HG03442 (cell line): ENCODE data around the gene PGBD1.

Experiments used
- ATAC-seq: cut with Tn5 transposase; IDR thresholded peaks from one replicate; pipeline ENCODE4 v1.9.1; 2021; ENCODE audit warnings: mild to moderate bottlenecking, moderate library complexity; ENCODE audit not compliant: unreplicated experiment

PGBD1 gene, protein sequence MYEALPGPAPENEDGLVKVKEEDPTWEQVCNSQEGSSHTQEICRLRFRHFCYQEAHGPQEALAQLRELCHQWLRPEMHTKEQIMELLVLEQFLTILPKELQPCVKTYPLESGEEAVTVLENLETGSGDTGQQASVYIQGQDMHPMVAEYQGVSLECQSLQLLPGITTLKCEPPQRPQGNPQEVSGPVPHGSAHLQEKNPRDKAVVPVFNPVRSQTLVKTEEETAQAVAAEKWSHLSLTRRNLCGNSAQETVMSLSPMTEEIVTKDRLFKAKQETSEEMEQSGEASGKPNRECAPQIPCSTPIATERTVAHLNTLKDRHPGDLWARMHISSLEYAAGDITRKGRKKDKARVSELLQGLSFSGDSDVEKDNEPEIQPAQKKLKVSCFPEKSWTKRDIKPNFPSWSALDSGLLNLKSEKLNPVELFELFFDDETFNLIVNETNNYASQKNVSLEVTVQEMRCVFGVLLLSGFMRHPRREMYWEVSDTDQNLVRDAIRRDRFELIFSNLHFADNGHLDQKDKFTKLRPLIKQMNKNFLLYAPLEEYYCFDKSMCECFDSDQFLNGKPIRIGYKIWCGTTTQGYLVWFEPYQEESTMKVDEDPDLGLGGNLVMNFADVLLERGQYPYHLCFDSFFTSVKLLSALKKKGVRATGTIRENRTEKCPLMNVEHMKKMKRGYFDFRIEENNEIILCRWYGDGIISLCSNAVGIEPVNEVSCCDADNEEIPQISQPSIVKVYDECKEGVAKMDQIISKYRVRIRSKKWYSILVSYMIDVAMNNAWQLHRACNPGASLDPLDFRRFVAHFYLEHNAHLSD

DNA sequence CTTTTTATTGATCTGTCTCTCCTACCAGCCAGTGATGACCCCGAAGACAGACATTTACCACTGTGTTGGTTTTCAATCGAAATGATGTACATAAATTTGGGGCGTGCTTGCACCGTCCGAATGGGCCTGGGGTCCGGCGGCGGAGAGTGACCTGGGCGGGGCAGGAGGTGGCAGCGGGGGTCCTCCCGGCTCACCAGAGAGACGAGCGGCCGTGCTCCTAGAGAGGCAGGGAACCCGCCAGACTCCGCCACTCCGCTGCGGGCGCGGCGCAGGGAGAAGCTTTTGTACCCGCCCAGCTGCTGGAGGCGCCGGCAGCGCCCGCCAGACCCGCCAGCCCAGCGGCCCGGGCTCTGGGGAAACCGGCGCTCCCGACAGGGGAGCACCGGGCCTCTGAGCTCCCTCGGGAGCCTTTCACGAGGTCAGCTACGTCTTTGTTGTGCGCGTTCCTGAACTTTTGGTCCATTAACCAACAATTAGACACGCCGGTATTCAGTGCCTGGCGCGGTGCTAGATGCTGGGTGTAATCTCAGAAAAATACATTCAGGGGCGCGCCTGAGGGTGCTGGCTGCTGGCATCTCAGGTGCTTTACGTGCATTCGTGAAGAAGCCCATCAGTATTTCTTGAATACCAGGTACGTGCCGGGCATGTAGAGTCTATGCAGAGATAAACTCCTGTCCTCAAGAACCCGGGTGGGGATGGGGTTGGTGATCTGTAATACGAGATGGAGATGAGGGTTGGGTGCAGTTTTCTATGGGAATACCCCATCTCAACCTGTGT lies at the start of gene PGBD1:
Gene PGBD1, plus strand, starts transcription at position 285 of the 777 bp plus-strand sequence. CDS start 2,242 bp downstream, outside the sequence.
- ATAC-seq: peak; percentile 87

DNA sequence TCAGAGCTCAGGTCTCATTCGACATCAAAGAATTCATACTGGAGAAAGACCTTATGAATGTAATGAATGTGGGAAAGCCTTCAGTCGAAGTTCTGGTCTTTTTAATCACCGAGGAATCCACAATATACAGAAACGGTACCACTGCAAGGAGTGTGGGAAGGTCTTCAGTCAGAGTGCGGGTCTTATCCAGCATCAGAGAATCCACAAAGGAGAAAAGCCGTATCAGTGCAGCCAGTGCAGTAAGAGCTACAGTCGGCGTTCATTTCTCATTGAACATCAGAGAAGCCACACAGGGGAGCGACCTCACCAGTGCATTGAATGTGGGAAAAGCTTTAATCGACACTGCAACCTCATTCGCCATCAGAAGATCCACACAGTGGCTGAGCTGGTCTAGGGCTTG lies 48.6 kb upstream of the PGBD1 start:
- no peak for ATAC-seq

DNA sequence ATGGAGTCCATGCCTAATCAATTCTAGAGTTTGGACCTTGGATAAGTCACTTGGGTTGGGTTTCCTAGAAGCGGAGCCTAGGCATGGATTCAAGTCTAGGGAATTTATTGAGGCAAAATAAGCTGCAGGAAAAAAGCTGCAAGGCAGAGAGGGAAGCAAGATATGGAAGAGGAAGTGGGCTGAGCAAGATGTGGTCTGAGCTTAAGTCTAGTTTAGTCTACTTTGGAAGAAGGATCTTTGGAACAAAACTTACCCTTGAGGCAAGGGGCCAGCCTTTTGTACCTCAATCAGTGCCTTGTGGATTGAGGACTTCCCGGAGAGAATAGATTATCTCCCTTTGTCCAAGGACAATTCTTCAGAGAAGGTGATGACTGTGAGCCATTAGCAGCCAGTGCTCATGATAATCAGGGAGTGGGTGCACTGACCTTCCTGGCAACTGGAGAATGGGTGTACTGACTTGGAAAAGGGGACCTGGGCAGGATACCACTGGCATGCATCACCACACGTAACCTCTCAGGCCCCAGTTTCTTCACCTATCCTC lies 45.4 kb upstream of the PGBD1 start:
- ATAC-seq: no peak

DNA sequence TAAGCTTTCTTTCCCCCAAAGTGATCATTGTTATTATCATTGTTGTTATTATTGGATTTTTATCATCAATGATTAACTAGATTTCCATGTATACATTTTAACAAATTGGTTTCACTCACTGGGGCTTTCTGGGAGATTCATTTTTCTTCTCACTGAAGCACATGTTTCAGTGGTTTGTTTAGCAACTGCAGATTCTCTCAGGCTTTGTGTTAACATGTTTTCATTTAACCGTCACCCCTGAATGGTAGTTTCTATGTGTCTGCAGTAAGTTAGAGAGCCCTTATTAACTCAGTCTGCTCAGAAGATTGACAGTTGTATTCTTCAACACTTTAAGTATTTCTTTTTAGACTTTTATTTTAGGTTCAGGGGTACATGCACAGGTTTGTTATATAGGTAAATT lies 41.7 kb upstream of the PGBD1 start:
- no peak for ATAC-seq

DNA sequence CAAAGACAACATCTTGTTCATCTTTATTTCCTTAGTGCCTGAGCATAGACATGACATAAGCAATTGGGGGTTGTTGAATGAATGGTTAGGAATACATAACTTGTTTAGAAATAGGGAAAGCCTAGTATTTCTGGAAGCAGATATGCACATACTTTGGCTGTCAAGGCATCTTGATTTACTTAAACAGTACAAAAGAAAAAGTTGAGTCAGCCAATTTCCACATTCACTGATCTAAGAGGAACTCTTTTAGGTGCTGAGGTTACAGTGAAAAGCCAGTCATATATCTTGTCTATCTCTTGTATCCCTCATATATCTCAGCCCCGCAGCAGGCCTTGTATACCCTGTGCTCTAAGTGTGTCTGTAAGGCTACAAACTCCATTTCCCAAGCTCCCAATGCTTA lies 40.9 kb upstream of the PGBD1 start:
- no peak for ATAC-seq

DNA sequence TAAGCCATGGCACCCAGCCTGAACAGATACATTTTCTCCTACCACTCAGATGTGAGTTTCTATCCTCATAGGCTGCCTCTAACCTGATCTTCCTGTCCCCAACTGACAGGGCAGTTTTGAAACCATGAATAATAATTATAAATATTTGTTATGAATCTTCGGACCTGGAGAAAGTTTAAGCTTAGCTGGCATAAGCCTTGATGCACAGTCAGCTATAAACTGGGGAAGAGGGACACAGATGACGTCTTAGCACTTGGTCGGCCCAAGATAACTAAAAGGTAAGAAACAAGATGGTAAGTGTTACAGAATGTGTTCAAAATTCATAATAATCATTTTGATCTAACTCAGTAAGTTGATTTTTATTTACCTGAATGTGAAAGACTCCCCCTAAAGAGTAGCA lies 37.4 kb upstream of the PGBD1 start:
- no peak for ATAC-seq

DNA sequence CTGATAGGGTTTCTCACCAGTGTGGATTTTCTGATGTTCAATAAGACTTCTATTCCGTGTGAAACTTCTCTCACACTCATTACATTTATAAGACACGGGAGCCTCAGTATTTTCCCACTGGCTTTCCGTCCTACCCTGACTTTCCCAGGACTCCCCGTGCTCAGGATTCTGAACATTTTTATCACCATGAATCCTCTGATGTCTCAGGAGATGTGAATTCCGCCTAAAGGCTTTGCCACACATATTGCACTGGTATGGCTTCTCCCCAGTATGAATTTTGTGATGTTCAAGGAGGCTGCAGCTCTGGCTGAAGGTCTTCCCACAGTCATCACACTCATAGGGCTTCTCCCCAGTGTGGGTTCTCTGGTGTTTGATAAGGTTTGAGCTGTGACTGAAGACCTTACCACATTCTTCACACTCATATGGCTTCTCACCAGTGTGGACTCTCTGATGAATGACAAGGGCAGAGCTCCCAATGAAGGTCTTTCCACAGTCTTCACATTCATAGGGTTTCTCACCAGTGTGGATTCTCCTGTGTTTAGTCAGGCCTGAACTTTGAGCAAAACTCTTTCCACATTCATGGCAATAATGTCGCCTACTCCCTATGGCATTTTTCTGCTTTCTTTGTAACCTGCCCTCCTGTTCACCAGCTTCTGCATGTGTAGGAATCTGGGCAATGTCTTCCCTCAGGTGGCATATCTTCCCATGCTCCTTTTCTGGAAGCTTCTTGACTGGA lies 36.0 kb upstream of the PGBD1 start:
- ATAC-seq: no peak

DNA sequence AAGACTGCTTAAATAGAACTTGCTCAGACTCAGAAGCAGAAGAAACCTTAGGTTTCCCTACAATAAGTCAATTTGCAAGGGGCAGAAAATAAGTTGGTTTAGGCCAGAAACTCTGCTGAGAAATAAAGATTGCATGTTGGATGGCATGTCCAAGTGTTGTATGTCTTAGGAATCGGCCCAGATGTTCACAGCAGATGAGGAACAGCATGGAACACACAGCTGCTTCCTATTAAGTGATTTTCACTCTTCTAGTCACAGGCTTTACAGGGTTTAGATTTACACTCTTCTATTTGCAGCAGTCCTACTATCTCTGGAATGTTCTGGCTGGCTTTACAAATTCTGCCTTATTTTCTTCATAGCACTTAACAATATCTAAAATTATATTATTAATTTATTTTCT lies 32.5 kb upstream of the PGBD1 start:
- ATAC-seq: no peak

DNA sequence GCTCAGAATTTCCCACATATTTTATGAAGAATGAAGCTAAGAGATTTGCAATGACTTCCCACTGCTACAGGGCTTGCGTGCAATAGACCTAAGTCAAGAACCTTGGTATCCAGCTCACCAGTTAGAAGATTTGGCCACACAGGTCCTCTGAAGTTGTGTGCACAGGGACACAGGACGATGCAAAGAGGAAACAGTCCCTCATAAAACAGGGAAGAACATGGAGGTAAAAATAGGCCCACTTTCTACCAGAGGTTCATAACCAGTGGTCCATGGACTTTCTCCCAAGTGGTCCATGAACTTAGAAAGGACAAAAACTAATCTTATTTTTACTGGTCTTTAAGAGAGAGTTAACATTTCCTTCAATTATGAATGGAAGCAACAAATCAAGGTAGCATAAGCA lies 30.6 kb upstream of the PGBD1 start:
- ATAC-seq: no peak

DNA sequence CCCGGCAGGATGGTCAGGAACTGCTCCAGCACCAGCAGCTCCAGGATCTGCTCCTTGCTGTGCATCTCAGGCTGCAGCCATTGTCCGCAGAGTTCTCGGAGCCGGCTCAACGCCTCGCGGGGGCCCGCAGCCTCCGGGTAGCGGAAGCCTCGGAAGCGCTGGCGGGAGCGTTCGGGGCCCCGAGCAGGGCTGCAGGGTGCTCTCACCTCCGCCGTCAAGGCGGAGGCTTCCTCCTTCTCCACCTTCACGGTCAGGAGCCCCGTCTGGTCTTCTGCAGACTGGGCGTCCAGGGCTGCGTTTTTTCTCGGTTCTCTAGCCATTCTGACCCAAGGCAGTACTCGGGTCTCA lies 29.7 kb upstream of the PGBD1 start:
- peak; percentile 33 for ATAC-seq

DNA sequence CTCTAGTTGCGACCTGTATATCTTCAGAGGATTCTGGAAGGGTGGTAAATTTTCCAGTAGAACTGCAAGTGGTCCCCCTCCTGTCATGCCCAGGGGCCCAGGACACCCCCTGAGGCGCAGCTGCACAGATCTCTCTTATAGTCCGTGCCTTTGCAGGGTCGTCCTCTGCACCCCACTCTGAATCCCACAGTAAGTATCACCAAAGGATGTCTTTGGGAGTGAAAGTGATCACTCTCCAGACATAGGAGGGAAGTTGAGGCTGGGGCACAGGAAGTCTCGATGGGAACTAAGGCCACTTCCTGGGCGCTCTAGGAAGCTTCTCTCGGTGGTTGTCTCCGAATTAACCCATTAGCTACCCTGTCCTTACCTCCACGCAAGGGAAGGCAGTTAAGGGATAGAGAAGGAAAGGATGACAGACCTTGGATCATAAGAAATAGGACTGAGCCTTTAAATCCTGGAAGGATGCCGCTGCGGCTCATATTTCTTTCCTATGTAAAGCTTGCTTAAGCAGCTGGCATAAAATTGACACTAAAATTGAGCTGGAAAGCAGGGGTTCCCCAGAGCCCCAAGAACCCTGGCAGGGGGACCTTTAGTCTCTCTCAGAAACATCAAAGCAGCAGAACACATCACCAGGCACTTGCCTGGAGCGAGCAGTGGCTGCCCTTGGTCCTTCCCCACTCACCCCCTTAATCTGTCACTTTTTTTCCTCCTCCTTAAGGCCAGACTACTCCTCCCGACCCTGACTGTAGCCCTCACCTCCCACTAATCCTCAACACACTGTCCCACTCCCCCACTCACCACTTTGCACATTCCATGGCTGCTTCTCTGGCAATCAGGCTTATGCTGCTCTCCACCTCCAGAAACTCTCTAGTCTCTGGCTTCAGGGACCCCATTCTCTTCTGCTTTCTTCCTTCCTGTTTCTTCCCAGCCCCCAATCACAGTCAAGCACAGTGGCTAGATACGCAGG lies 29.1 kb upstream of the PGBD1 start, which contains the start of gene ZKSCAN4:
Gene ZKSCAN4, minus strand, starts transcription at position 261 of the 967 bp plus-strand sequence. CDS start 289 bp downstream, outside the sequence.
- ATAC-seq: peak; percentile 62

DNA sequence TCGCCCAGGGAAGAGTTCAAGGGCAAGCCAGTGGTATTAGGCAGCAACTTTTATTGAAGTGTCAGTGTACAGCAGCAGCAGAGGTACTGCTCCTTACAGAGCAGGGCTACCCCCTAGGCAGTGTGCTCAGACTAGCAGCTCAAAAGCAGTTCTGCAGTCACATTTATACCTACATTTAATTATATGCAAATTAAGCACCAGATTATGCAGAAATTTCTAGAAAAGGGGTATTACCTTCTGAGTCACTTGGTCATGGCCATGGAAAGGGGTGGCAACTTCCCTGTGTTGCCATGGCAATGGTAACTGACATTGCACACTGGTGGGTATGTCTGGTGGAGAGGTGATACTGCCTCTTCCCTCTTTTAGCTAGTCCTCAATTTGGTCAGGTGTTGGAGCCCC lies 27.3 kb upstream of the PGBD1 start:
- ATAC-seq: no peak

DNA sequence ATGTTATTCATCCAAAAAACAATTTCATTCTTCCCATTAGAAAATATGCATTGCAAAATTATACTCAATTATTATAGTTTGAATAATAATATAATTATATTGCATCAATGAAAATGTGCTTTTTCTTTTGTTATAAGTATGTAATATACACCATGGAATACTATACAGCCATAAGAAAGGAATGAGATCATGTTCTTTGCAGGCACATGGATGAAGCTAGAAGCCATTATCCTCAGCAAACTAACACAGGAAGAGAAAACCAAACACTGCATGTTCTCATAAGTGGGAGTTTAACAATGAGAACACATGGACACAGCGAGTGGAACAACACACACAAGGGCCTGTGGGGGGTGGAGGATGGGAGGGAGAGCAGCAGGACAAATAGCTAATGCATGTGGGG lies 24.3 kb upstream of the PGBD1 start:
- no peak for ATAC-seq

DNA sequence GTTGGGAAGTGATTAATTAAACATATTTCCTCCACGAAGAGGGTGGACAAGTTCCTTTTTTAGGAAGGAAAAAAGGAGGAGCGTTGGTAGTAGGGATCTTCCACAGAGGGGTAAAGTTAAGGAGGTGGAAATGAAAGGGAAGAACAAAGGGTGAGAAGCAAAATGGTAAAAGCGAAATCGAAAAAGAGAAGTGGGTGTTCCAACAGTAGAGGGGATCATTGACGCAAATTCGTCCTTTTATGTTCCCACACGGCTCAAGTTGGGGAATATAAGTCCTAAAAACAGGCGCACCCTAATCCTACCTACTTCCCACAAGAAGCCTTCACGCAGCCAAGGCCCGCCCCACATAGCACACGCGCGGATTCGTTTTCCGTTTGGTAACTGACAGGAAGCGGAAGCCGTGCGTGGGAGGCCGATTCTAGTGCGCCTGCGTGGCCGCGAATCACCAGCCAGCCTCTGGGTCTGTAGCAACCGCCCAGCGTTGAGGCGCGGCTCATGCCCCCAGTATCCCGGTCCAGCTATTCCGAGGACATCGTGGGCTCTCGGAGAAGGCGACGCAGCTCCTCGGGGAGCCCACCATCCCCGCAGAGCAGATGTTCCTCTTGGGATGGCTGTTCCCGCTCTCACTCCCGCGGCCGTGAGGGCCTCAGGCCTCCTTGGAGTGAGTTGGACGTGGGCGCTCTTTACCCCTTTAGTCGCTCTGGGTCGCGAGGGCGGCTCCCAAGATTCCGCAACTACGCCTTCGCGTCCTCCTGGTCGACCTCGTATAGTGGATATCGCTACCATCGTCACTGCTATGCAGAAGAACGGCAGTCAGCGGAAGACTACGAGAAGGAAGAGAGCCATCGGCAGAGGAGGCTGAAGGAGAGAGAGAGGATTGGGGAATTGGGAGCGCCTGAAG lies 22.2 kb upstream of the PGBD1 start, which contains the start of gene NKAPL:
Gene NKAPL, plus strand, starts transcription at position 421 of the 901 bp plus-strand sequence. Its CDS starts 75 bp downstream, at position 496.
- ATAC-seq: no peak

DNA sequence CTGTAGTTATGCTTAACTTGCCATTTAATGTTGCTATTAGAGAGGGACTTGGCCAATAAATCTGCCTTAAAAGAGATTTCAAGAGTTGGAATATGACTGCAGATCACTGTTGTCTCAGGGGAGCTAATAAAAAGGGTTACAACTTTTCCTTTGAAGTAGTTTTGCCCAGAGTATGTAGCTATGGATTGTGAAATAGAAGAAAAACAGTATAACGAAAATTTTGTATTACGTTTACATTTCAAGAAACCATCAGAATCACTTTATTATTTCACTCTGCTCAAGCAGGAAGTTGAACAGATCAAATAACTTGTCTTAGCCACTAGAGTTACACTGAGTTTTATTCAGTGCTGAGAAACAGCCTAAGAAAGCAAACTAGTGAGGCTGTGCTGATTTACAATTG lies 17.4 kb upstream of the PGBD1 start:
- no peak for ATAC-seq

DNA sequence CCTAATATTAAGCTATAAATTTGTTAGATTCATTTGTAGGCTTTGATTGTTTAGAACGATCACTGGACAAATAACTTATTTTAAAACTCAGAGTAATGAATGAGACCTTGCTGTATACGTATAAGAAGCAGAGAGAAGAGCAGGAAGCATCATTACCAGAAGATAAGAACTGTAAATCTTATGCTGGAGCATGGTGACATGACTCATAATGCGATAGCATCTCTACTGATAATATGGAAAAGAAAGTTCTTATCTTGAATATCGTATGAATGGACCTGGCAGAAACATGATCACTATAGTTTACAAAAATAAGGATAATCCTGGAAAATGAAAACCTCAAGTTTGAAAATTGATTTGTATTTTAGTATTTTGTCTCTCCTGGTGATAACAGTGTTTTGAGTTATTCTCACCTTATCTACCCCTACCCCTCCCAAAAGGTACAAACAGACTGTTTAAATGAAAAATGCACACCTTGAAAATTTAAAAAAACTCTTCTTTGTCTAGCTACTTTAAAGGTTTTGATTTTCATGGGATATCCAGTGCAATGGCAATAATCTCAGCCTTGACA lies 16.5 kb upstream of the PGBD1 start:
- no peak for ATAC-seq

DNA sequence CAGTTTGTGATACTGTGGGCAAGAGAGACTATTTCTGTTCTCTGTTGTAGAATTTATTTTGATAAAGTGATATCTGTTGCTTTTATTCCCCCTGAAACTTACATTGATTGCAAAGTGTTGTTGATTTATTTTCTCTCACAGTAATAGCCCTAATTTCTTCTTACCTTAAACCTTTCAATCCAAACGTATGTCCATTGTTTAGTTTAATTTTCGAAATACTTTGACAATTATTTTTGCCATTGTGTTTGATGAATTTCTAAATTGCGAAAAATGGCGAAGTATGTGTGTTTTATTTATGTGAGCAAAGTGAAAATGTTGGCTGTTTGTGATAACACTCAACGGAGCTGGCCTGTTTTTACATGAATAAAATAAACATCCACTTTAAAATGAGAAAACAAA lies 14.8 kb upstream of the PGBD1 start:
- no peak for ATAC-seq
